Embryonic facial prominence (tissue), 1 donor: Measurements from ENCODE around the gene CC2D1A.
"Not testable (repeated sequence)": the region's sequence is repeated elsewhere in the genome, so short reads cannot be mapped to it uniquely, and the experiment has no call there.

Source experiments
- DNase-seq: peaks from one replicate; pipeline ENCODE4 v3.0.0-alpha.2; 2016; ENCODE audit errors: extremely low spot score

The CC2D1A gene

DNA sequence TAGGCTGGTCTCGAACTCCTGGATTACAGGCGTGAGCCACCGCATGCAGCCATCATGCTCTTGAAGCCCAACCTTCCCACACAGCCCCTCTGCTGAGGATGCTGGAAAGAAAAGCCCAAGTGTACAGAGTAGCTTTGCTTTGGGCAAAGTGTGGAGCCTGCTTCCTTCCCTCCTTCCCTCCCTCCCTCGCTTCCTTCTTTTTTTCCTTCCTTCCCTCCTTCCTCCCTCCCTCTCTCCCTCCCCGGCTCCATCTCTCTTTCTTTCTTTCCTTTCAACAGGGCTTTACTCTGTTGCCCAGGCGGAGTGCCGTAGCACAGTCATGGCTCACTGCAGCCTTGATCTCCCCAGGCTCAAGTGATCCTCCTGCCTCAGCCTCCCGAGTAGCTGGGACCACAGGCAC is 2.7 kb downstream of the CC2D1A start:
- no peak for DNase-seq

DNA sequence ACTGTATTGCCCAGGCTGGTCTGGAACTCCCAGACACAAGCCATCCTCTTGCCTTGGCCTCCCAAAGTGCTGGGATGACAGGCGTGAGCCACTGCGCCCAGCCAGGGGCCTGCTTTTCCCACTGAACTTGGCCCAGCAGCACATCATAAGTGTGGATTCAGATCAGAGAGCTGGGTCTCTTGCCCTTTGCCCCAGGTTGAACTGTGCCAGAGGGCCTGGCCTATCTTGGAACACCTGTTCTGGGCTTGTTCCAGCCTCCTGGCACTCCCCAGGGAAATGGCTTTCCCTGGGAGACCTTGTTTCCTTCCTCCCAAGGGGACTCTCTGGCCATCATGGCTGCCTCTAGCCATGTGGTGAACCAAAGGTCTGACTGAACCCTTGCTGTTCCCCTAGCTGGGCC is 3.4 kb downstream of the CC2D1A start:
- no peak for DNase-seq

DNA sequence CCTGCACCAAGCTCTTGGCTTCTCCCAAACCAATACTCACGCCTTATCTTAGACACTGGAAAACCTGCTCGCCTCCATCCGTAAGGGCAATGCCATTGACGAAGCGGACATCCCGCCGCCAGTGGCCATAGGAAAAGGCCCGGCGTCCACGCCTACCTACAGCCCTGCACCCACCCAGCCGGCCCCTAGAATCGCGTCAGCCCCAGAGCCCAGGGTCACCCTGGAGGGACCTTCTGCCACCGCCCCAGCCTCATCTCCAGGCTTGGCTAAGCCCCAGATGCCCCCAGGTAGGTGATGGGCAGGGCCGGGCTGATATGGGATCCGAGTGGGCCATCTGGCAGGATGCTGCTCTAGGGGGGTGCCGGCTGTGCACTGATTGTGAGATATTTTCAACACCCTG is 7.4 kb downstream of the CC2D1A start:
- DNase-seq: no peak

DNA sequence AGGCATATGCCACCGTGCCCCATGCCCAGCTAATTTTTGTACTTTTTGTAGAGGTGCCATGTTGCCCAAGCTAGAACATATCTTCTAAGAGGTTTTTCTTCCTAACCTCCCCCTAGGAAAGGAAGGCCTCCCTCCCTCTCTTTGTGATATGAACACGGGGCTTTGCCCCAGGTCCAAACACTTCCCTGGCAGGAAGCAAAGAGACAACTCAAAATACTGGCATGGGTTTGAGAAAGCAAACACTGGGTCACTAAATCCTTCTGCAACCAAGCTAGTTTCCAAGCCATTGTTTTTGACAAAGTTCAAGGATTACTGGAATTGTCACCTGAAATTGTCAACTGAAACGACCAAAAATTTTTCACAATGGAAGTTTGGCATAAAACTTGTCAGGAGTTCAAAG is 8.8 kb downstream of the CC2D1A start:
- no peak for DNase-seq

DNA sequence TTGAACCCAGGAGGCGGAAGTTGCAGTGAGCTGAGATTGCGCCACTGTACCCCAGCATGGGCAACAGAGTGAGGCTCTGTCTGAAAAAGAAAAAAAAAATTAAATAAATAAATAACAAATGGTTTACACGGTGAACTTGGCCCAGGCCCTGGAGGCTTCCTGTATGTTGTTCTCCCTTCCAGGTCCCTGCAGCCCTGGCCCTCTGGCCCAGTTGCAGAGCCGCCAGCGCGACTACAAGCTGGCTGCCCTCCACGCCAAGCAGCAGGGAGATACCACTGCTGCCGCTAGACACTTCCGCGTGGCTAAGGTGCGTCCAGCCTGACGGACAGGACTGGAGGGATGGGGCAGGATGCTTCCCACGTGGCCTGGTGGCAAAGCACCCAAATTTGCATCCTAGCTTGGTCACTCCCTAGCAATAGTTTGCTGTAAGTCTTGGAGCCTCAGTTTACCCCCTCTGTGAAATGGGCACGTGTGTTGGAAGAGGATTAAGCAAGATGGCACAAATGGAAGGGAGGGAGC is 11.9 kb downstream of the CC2D1A start:
- no peak for DNase-seq

DNA sequence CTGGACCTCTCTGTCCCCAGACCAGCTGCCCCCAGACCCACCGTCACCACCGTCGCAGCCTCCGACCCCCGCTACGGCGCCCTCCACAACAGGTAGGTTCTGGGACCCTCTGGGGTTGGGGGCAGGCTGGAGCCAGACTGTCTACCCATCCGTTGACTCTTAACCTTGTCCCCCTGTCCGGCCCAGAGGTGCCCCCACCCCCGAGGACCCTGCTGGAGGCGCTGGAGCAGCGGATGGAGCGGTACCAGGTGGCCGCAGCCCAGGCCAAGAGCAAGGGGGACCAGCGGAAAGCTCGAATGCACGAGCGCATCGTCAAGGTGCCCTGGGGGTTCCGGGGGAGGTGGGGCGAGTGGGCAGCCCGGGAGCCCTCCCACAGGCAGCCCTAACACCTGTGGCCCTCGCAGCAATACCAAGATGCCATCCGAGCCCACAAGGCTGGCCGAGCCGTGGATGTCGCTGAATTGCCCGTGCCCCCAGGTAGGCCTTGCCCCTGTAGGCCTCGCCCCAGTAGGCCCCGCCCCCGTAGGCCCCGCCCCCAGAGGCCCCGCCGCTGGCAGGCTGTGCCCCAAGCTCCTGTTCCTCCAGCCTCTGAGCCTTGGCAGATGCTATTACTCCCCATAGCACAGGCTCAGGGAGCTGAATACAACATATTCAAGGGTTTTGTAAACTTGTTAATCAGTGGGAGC is 12.9 kb downstream of the CC2D1A start:
- no peak for DNase-seq

DNA sequence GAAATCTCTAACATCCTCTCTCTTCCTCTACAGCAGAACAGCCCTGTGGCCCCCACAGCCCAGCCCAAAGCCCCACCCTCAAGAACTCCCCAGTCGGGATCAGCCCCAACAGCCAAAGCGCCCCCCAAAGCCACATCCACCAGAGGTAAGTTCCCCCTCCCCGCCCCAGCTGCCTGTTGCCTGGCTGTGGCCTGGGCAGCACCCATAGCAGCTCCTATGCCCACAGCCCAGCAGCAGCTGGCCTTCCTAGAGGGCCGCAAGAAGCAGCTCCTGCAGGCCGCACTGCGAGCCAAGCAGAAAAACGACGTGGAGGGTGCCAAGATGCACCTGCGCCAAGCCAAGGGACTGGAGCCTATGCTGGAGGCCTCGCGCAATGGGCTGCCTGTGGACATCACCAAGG is 14.5 kb downstream of the CC2D1A start:
- DNase-seq: no peak

DNA sequence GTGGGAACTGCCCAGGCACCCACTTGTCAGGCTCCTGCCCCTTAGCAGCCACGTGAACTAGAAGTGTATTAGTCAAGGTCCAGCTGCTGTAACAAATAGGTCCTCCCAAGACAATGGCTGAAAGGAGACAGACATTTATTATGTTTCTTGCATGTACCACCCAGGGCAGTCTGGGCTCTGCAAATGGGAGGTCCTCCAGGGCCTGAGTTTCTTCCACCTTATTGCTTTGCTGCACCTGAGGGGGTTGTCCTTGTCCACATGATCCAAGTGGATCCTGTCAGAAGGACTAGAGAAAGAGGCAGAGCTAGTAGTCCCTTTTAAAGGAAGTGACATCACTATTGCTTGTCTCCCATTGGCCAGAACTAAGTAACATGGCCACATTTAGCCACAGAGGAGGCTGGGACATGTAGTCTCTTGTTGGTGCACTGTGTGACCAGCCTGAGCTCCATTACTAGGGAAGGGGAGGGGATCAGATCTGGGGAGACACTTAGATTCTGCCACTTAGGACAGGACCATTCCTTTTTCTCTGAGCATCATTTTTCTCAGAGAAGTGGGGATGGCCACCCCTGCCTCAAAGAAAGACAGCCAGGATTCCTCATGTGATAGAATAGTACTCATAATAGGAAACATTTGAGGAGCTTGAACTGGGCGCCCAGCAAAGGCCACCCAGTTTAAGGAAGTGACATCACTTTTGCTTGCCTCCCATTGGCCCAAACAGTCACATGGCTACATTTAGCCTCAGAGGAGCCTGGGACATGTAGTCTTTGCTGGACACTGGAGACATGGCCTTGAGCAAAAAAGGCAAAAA is 15.1 kb downstream of the CC2D1A start:
- no peak for DNase-seq

DNA sequence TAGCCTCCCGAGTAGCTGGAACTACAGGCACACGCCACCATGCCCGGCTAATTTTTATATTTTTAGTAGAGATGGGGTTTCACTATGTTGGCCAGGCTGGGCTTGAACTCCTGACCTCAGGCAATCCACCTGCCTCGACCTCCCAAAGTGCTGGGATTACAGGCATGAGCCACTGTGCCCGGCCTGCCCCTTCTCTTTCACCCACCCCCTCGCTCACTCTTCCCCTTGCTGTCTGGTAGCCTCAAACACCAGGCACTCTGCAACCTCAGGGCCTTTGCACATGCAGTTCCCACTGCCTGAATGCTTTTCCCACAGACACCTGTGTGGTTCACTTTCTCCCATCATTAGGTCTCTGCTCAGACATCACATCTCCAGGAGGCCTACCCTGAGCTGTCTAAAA is 16.1 kb downstream of the CC2D1A start:
- DNase-seq: not testable (repeated sequence)

DNA sequence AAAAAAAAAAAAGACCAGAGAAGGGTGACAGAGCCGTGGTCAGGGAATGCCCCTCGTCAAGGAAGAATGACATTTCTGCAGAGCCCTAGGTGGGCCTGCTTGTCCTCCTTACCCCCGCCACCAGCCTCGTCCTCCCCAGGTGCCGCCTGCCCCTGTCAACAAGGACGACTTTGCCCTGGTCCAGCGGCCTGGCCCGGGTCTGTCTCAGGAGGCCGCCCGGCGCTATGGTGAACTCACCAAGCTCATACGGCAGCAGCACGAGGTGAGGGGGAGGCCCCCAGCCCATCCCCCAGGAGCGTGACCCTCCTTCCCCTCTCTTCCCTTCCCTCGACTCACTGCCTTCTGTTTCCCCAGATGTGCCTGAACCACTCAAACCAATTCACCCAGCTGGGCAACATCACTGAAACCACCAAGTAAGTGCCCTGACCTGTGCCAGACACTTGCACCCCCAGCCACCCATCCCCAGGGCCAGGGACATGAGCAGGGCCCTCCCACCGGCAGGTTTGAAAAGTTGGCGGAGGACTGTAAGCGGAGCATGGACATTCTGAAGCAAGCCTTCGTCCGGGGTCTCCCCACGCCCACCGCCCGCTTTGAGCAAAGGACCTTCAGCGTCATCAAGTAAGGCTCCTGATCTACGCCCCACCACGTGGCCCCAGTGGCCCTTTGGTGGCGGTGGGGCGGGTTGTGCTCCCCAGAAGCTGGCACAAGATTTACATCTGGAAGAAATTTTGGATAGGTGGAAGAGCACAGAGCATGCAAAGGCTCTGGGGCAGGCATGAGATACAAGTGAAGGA is 17.4 kb downstream of the CC2D1A start:
- DNase-seq: no peak

DNA sequence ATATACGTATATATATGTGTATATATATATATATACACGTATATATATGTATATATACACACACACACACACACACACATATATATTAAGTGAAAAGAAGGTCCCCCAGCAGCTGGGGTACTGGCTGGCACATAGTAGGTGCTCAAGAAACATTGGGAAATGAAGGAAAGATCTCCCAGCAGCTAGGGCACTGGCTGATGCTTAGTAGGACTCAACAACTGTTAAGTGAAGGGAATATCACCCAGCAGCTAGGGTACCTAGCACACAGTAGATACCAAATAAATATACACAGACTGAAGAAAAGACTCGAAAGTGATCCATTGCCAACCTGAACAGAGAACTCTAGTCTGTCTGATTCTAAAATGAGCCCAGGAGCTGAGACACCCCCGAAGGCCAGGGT is 20.0 kb downstream of the CC2D1A start:
- DNase-seq: no peak

DNA sequence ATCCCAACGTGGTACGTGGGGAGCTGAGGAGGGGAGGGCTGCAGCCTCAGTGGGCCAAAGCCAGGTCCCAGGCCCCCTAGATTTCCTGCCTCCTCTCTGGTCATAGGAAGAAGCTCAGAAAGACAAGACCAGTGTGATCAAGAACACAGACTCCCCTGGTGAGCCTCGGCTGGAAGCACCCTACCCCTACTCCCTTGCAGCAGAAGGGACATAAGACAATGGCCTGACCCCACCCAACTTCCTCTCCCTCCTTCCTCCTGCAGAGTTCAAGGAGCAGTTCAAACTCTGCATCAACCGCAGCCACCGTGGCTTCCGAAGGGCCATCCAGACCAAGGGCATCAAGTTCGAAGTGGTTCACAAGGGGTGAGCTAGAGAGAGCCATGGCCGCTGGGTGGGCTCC is 20.7 kb downstream of the CC2D1A start:
- DNase-seq: no peak

DNA sequence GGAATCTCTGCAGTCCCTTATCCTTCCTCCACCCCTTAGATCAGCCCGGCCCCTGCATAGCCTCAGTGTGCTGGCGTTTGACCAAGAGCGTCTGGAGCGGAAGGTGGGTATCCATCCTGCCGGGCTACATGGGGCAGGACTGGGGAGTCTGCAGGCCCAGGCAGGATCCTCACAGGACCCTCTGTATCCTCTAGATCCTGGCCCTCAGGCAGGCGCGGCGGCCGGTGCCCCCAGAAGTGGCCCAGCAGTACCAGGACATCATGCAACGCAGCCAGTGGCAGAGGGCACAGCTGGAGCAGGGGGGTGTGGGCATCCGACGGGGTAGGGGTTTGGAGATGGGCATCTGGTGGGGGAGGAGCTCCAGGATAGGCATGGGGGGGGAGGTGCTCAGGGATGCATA is 23.3 kb downstream of the CC2D1A start:
- no peak for DNase-seq

DNA sequence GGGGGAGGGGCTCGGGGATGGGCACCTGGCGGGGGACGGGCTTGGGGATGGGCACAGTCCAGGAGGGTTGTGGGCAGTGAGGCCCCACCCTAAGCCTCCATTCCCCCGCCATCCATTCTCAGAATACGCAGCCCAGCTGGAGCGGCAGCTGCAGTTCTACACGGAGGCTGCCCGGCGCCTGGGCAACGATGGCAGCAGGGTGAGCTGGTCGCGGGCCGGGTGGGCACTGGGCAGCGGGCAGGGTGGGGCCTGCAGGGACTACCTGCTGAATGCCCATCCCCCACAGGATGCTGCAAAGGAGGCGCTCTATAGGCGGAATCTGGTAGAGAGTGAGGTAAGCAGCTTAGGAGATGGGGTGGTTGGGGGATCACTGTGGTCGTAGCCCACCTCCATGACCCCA is 24.0 kb downstream of the CC2D1A start:
- no peak for DNase-seq

DNA sequence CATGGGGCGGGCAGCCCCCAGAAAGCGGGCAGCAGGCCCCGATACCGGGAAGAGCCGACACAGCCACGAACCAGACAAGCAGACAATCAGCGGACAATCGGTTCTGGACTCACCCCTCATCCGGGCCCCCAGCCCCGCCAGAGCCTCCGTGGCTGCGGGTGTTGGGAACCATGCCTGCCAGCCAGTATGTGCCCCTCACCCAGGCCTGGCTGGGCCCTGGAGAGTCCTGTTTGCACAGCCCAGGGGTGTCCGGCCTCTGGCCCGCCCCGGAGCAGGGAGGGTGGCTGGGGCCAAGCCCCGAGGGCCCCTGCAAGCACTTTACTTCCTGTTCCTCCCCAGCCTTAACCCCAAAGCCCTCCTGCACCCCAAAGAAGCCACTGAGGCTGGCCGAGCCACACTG is 24.4 kb downstream of the CC2D1A start:
- DNase-seq: no peak

DNA sequence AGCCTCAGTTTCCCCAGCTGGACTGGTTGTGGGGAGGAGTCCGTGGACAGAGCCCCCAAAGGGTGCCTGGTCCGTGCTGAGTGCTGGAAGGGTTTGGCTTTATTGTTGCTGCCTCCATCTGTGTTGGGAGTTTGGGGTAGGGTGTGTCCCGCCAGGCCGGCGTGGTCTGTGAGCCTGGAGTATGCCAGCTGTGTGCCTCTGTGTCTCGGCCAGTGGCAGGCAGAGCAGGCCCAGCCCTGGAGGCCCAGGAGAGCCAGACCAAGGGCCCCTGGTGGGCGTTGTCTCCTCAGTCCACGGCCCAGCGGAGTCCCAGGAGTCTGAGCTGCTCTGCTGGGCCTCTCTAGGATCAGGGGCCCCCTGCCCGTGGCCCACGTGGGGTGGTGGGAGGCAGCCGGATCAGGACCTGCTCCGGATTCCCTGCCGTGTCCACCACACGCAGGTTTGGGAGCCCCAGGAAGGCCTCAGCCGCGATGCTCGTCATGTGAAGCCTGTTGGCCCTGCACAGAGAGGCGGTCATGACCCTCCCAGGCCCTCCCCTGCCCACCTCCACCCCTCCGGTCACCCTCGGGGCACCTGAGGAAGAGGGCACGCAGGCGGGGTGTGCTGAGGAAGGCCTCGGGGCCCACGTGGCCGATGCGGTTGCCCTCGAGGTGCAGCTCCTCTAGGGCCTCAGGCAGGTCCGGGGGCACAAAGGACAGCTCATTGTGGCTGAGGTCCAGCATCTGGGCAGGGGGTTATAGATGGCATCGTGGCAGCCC is 25.6 kb downstream of the CC2D1A start:
- DNase-seq: no peak

DNA sequence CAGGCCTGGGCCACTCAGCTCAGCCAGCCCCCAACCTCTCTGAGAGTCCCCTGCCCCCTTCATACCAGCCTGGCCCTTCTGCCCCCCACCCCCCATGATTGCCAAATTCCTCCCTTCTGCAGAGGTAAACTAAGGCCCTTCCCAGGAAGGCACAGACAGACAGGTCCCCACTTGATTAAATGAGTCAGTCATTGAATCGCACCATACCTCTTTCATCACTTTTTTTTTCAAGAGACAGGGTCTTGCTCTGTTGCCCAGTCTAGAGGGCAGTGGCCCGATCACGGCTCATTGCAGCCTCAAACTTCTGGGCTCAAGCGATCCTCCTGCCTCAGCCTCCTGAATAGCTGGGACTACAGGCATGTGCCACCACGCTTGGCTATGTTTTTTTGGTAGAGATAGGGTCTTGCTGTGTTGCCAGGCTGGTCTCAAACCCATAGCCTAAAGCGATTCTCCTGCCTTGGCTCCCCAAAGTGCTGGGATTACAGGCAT is 26.2 kb downstream of the CC2D1A start:
- no peak for DNase-seq

DNA sequence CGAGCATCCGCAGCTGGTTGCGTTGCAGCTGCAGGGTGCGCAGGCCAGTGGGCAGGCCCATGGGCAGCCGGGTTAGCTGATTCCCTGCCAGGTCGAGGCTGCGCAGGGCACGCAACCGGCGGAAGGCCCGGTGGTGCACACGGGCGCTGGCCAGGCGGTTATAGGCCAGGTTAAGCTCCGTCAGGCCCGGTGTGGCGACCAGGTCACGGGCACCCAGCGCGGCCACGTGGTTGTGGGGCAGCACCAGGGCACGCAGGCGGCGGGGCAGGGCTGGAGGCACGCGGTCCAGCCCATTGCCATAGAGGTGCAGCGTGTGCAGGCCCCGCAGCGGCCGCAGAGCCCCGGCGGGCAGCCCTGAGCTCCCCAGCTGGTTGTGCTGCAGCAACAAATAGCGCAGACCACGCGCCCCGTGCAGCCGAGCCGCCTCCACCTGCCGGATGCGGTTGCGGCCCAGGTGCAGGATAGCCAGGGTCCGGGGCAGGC is 27.0 kb downstream of the CC2D1A start:
- no peak for DNase-seq

DNA sequence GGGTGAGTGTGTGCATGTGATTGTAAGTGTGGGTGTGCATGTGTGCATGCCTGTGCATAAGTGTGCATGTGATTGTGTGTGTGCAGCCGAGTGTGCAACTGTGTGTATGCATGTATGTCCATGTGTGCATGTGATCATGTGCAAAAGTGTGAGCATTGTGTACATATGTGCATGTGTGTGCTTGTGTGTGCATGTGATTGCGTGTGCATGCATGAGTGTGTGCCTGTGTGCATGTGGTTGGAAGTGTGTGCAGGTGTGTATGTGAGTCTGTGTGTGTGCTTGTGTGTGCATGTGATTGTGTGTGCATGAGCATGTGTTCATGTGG is 28.7 kb downstream of the CC2D1A start:
- DNase-seq: no peak

DNA sequence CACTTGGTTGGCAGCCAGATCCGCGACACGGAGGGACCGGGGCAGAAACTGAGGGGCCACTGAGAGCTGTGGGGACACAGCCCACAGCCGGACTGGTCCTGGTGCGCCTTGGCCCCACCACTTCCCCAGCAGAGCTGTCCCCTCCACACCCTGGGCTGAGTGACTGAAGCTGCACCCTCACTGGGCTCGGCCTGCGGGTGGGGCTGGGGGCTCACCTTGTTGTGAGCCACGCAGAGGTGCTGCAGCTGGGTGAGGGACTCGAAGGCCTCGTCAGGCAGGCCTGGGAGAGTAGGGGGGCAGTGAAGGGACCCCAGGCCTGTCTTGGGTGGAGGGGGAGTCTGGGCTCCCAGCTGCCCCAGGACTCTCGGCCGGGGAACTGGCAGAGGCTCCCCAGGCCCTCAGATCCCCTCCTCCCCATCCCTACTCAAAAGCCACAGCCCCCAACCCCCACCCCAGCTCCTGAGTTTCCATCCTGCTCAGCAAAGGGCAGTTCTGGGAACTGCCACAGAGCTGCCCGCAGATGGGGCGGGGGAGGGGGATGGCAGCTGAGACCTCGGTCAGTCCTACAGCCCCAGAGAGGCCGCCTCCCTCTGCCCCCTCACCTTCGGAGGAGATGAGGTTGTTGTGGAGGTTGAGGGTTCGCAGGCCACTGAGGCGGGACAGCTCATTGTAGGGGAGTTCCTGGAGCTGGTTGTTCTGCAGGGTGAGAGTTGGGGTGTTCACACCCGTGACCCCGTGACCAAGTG is 29.9 kb downstream of the CC2D1A start:
- no peak for DNase-seq
